CD4-positive, alpha-beta T cell (primary cell): ENCODE measurements around the gene UGDH. TPM values are rescaled to one million over a fixed set of nuclear protein-coding genes. Genes with fewer than 3 reads are reported as not detected.

ENCODE experiments used
- ATAC-seq: fragments of 200-7000 bp; cut with Tn5 transposase; one replicate; pipeline ENCODE4 v1.10.0; 2022; ENCODE audit warnings: mild to moderate bottlenecking; ENCODE audit not compliant: poor library complexity
- CTCF ChIA-PET: fragments of 350-600 bp; sonication (Branson Sonifier 250); formaldehyde crosslinking; loops from one replicate; lab custom pipeline; 2021; ENCODE audit warnings: antibody characterized with exemption, inconsistent platforms; lab: Charles Lee
- POLR2A ChIA-PET: fragments of 350-600 bp; sonication (Branson Sonifier 250); formaldehyde crosslinking; loops from one replicate; lab custom pipeline; 2021; ENCODE audit warnings: antibody characterized with exemption, inconsistent platforms; lab: Charles Lee
- DNase-seq, 14 experiments: peaks; one replicate each; pipeline ENCODE4 v3.0.0-alpha.2; 2013 to 2020; ENCODE audit warnings: mixed read lengths in 2 of 14
- H3K27ac ChIP-seq, 2 donors: one replicate each; pipeline versions ENCODE4 v1.5.1 to v1.7.0; 2013; ENCODE audit warnings: low read length in 2 of 2, low read depth in 1 of 2, mild to moderate bottlenecking in 1 of 2
- H3K27me3 ChIP-seq, 2 experiments: 1 replicate in 1 of 2; 2 replicates in 1 of 2; pipeline versions ENCODE4 v1.6.1 to v1.7.0; 2013; ENCODE audit warnings: low read length in 2 of 2, control low read depth in 1 of 2, mild to moderate bottlenecking in 1 of 2, moderate library complexity in 1 of 2; ENCODE audit not compliant: insufficient read depth in 2 of 2, control insufficient read depth in 1 of 2
- H3K36me3 ChIP-seq: one replicate; pipeline ENCODE4 v1.6.1; 2013; ENCODE audit warnings: low read length, control low read depth; ENCODE audit not compliant: insufficient read depth
- H3K4me1 ChIP-seq: one replicate; pipeline ENCODE4 v1.6.1; 2013; ENCODE audit warnings: low read length, control low read depth; ENCODE audit not compliant: insufficient read depth
- H3K4me3 ChIP-seq: one replicate; pipeline ENCODE4 v1.5.1; 2013; ENCODE audit warnings: mild to moderate bottlenecking, low read length, moderate library complexity
- H3K9me3 ChIP-seq, 2 experiments: 1 replicate in 1 of 2; 2 replicates in 1 of 2; pipeline versions ENCODE4 v1.6.1 to v1.7.0; 2013; ENCODE audit warnings: low read length in 2 of 2, mild to moderate bottlenecking in 2 of 2, control low read depth in 1 of 2, moderate library complexity in 1 of 2; ENCODE audit not compliant: control insufficient read depth in 1 of 2, insufficient read depth in 1 of 2
- H3K27ac Mint-ChIP-seq: one replicate; pipeline ENCODE4 v1.8.0; 2020; ENCODE audit warnings: mixed read lengths
- H3K27me3 Mint-ChIP-seq: one replicate; pipeline ENCODE4 v1.8.0; 2021; ENCODE audit warnings: mixed read lengths
- H3K36me3 Mint-ChIP-seq: one replicate; pipeline ENCODE4 v1.8.0; 2021; ENCODE audit warnings: low read depth, mixed read lengths
- H3K4me1 Mint-ChIP-seq: one replicate; pipeline ENCODE4 v1.8.0; 2021; ENCODE audit warnings: low read depth, mixed read lengths
- H3K4me3 Mint-ChIP-seq: one replicate; pipeline ENCODE4 v1.8.0; 2020; ENCODE audit warnings: mild to moderate bottlenecking, mixed read lengths
- H3K9me3 Mint-ChIP-seq: one replicate; pipeline ENCODE4 v1.8.0; 2020; ENCODE audit warnings: mixed read lengths
- intact Hi-C, 2 experiments: fragments of 100-400 bp; cut with DNase I in 1 of 2; cut with micrococcal nuclease in 1 of 2; formaldehyde crosslinking; loops; one replicate each; pipeline versions ENCODE4 v1.15.1 to v1.9.0; 2023 to 2025; cut with DNase I, micrococcal nuclease
- total RNA-seq, 174 experiments: library from RNA in 2 of 174; stranded (reverse) in 2 of 174; gene quantifications; one replicate each; pipeline ENCODE4 v1.2.3 and lab custom pipeline; 2021 to 2026
- TF ChIP-seq, protein P1 (sequence below): fragments of 200-600 bp; IDR thresholded peaks from one replicate; pipeline ENCODE4 v1.8.0; 2022; ENCODE audit warnings: antibody characterized with exemption, mild to moderate bottlenecking

Gene UGDH
- total RNA-seq, 2 experiments from 2014 or later = 3.5 to 3.7 TPM

DNA sequence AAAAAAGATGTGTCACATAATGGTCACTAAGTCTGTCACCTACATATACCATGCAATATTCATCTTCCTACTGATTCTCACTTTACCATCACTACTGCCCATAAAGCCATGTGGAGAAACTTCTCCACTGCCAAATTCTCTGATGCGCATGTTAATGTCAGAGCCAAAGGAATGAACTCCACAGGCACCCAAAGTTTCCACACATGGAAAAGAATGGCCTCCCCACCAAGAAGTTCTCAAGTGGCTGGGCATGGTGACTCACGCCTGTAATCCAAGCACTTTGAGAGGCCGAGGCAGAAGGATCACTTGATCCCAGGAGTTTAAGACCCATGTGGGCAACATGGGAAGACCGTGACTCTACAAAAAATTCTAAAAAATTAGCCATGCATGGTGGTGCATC is 43.8 kb upstream of the UGDH start:
- H3K36me3 Mint-ChIP-seq = peaks cover 8% of the 10 kb centered on the region
- H3K27me3 Mint-ChIP-seq = no peaks in the 10 kb centered on the region
- Histone ChIP-seq H3K36me3 (no peaks in the 10 kb centered on the region), H3K4me1 (no peaks in the 10 kb centered on the region), H3K27me3 (no peaks in the 10 kb centered on the region), H3K4me3 (no peak overlapping the region), H3K27ac (no peak overlapping the region), H3K9me3 (no peaks in the 10 kb centered on the region)
- H3K4me3 Mint-ChIP-seq = no peak overlapping the region
- peaks cover 2% of the 10 kb centered on the region for H3K9me3 Mint-ChIP-seq
- ChIA-PET POLR2A (no interaction called here), CTCF (no interaction called here)
- TF ChIP-seq, protein P1, sequence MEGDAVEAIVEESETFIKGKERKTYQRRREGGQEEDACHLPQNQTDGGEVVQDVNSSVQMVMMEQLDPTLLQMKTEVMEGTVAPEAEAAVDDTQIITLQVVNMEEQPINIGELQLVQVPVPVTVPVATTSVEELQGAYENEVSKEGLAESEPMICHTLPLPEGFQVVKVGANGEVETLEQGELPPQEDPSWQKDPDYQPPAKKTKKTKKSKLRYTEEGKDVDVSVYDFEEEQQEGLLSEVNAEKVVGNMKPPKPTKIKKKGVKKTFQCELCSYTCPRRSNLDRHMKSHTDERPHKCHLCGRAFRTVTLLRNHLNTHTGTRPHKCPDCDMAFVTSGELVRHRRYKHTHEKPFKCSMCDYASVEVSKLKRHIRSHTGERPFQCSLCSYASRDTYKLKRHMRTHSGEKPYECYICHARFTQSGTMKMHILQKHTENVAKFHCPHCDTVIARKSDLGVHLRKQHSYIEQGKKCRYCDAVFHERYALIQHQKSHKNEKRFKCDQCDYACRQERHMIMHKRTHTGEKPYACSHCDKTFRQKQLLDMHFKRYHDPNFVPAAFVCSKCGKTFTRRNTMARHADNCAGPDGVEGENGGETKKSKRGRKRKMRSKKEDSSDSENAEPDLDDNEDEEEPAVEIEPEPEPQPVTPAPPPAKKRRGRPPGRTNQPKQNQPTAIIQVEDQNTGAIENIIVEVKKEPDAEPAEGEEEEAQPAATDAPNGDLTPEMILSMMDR = no peak
- ATAC-seq = no peak
- intact Hi-C loops = no loop called here
- no peak for DNase-seq
- H3K27ac Mint-ChIP-seq = no peak overlapping the region
- peaks cover 4% of the 10 kb centered on the region for H3K4me1 Mint-ChIP-seq

DNA sequence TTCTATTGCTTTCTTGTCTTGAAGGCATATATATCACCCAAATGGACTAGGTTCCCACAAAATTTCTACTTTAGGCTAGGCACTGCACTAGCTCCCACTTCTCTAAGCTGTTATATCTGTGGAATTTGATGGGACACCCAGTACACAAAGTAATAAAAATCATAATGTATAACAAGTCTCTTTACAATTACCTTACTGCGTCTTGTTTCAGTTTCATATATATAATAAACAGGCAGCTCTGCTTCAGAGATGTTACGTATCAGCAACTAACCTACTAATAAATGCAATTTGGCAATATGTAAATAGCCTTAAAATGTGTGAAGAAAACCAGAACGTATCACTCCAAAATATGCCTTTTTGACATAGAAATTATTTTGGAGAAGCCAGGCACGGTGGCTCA is 42.0 kb upstream of the UGDH start:
- H3K9me3 ChIP-seq = no peaks in the 10 kb centered on the region
- H3K36me3 ChIP-seq = no peaks in the 10 kb centered on the region
- POLR2A ChIA-PET = no interaction called here
- Mint-ChIP-seq H3K27ac (no peak overlapping the region), H3K4me3 (no peak overlapping the region), H3K27me3 (no peaks in the 10 kb centered on the region), H3K4me1 (peaks cover 4% of the 10 kb centered on the region), H3K9me3 (peaks cover 4% of the 10 kb centered on the region), H3K36me3 (peaks cover 19% of the 10 kb centered on the region)
- intact Hi-C loops = no loop called here
- H3K4me1 ChIP-seq = no peaks in the 10 kb centered on the region
- DNase-seq (no peak), ATAC-seq (no peak)
- CTCF ChIA-PET = interaction anchor here (0.6 kb wide), 1 partner anchor 236 kb away, joined by 4 read pairs; no protein-coding TSS in a partner anchor
- no peak overlapping the region for H3K27ac ChIP-seq
- no peaks in the 10 kb centered on the region for H3K27me3 ChIP-seq
- TF ChIP-seq, protein P1 = no peak
- H3K4me3 ChIP-seq = no peak overlapping the region

DNA sequence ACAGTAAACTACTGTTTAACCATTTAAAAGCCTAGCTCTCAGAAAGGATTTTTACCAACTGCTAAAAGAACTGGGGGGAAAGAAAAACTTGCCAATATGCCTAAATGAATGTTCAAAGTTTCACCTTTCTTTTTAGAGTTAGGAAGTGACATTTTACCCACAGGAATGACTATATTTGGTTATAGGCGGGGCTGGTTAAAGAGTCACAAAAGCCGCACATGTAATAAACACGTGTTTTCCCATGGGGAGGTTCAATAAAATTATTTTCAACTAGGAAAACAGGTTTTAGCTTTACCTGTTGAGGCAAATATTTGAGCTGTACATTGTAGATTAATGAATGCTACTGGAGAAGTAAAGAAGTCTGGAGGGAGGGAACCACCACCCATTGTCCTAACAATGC is 41.6 kb upstream of the UGDH start:
- no peak overlapping the region for H3K27ac Mint-ChIP-seq
- H3K27me3 ChIP-seq = no peaks in the 10 kb centered on the region
- intact Hi-C loops = no loop called here
- no peaks in the 10 kb centered on the region for H3K9me3 ChIP-seq
- ChIA-PET POLR2A (no interaction called here), CTCF (interaction anchor here (0.6 kb wide), 1 partner anchor 237 kb away, joined by 4 read pairs; no protein-coding TSS in a partner anchor)
- no peaks in the 10 kb centered on the region for H3K4me1 ChIP-seq
- H3K36me3 Mint-ChIP-seq = peaks cover 19% of the 10 kb centered on the region
- TF ChIP-seq, protein P1 = no peak
- H3K4me1 Mint-ChIP-seq = peaks cover 4% of the 10 kb centered on the region
- peak in 3 of 14 experiments; percentile 5 to 37 (median 13) for DNase-seq
- no peaks in the 10 kb centered on the region for H3K27me3 Mint-ChIP-seq
- no peak overlapping the region for H3K4me3 ChIP-seq
- peaks cover 4% of the 10 kb centered on the region for H3K9me3 Mint-ChIP-seq
- H3K36me3 ChIP-seq = no peaks in the 10 kb centered on the region
- H3K4me3 Mint-ChIP-seq = no peak overlapping the region
- H3K27ac ChIP-seq = no peak overlapping the region
- no peak for ATAC-seq
